A549 treated with AZD2906 at 1 μM for 4 hours (cell line): ENCODE measurements around the gene TIMMDC1. TPM values are rescaled to one million over a fixed set of nuclear protein-coding genes. Genes with fewer than 3 reads are reported as not detected.

Experiments
- total RNA-seq: library from RNA; stranded (reverse); fragments of 200-300 nt; extraction: Qiagen RNA extraction; gene quantifications from 5 replicates; pipeline ENCODE4 v1.2.3, GENCODE V29; 2022

Gene TIMMDC1, protein sequence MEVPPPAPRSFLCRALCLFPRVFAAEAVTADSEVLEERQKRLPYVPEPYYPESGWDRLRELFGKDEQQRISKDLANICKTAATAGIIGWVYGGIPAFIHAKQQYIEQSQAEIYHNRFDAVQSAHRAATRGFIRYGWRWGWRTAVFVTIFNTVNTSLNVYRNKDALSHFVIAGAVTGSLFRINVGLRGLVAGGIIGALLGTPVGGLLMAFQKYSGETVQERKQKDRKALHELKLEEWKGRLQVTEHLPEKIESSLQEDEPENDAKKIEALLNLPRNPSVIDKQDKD
- 58.4 to 80.8 TPM (median 73.2 TPM) in 5 replicates for total RNA-seq

DNA sequence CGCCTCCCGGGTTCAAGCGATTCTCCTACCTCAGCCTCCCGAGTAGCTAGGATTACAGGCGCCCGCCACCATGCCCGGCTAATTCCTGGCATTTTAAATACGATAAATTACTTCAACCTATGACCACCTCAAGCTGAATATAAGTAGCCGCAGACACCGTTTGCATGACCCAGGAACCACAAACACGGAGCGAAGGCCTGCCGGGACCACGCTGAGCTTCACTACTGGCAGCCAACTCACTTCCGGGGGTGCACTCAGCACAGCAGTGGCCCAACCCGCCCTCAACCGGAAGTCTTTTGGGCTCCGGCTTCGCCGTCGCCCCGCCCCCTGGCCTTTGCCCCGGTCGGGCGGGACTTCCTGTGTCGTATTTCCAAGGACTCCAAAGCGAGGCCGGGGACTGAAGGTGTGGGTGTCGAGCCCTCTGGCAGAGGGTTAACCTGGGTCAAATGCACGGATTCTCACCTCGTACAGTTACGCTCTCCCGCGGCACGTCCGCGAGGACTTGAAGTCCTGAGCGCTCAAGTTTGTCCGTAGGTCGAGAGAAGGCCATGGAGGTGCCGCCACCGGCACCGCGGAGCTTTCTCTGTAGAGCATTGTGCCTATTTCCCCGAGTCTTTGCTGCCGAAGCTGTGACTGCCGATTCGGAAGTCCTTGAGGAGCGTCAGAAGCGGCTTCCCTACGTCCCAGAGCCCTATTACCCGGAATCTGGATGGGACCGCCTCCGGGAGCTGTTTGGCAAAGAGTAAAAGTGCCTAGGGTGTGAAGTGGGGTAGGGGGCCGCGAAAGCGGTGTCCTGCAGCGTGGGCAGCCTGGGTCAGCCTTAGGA is at the start of gene TIMMDC1:
Gene TIMMDC1 (plus strand): TSS at position 362 of the 826 bp plus-strand sequence. CDS start 187 bp downstream, at position 549.

DNA sequence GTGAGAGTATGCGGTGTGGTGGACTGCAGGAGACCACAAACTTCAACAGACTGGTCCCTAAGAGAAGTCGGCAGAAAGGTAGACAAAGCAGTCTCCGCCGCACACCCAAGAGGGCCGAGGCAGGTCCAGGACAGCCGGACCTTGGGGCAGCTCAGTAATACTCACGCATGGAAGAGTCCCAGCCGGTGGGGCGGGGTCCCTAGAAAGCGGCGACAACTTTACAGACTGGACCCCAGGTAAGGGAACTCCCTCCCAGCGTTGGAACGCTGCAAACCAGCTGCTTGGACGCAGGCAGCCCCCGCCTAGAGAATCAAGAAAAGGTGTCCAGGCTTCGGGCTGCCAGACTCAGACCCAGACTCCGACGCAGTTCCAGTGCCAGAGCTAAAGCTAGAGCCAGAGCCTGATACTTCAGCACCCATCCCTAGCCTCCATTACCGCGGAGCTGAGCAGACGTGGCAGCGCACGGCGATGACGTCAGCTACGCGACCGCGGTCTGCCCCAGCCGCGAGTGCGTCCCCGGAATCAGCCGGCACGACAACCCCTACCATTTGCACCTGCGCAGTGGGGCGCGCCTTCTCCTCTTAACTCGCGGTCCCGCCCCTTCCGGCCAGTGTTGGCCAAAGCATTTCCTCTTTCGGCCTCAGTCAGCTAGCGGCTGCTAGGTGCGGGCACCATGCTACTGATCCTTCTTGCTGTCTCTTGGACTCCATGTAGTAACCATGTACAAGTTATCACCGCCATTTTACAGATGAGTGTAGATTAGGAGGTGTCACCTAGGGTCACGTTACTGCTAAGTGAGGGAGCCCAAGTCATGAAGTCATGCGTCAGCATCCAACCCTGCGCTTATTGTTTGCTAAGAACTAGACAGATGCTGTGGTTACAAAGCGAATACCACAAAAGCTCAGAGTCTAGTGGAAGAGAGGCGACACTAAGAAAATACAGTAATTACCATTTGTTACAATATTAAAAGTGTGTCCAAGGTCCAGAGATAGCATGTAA is 34.9 kb upstream of the TIMMDC1 start, which contains the start of gene TMEM39A:
Gene TMEM39A (minus strand): TSS at position 445 of the 999 bp plus-strand sequence. CDS start 1,541 bp downstream, outside the sequence.

DNA sequence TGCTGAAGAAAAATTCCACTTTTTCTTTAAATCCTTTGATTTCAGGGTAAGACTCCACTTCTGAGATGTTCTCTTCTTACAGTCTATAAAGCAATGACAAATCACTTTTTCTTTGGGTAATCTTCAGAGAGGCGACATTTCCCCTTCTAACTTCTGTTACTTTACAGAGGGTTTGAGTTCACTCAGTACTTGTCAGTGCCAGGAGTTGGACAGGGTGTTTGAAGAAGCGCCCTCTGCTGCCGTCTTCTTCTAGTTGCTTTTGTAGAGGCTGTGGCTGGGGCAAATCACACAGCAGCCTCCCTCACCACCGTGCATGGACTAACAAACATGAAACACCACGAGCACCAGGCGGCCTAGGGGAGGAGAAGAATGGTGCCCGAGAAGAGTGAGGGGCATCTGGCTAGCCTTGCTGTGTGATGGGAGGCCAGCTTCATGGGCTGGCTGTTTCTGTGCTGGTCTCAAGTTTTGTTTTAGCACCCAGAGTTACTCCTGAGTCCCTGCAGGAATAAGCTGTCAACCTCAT is 61.2 kb downstream of the TIMMDC1 start, which contains the start of gene CD80:
Gene CD80 (minus strand): TSS at position 174 of the 523 bp plus-strand sequence. CDS start 1,886 bp downstream, outside the sequence.

Other genes with a start within 250 kb of the TIMMDC1 start
- 0.63 to 1.3 TPM (median 1.1 TPM) in 5 replicates for gene ARHGAP31, start 204.2 kb upstream of the TIMMDC1 start, total RNA-seq
- gene TMEM39A, start 34.9 kb upstream of the TIMMDC1 start, total RNA-seq, result 21.2 to 24.4 TPM (median 23.8 TPM) in 5 replicates
- gene POGLUT1, start 29.6 kb upstream of the TIMMDC1 start, total RNA-seq, result 7.1 to 9.2 TPM (median 8.0 TPM) in 5 replicates
- gene CD80, start 61.1 kb downstream of the TIMMDC1 start, total RNA-seq, result 0.03 TPM in 1 of 5 replicates, not detected in the others
- gene ADPRH, start 80.9 kb downstream of the TIMMDC1 start, total RNA-seq, result 2.3 to 4.1 TPM (median 3.0 TPM) in 5 replicates
- gene PLA1A, start 99.3 kb downstream of the TIMMDC1 start, total RNA-seq, result 0.17 to 0.53 TPM (median 0.30 TPM) in 5 replicates
- gene POPDC2, start 162.0 kb downstream of the TIMMDC1 start, total RNA-seq, result 0.32 to 1.2 TPM (median 0.38 TPM) in 5 replicates
- gene COX17, start 178.9 kb downstream of the TIMMDC1 start, total RNA-seq, result 99.5 to 114 TPM (median 103 TPM) in 5 replicates
- gene CFAP91, start 204.5 kb downstream of the TIMMDC1 start, total RNA-seq, result 0.23 to 0.35 TPM (median 0.25 TPM) in 4 of 5 replicates, not detected in the other